Activated CD8-positive, alpha-beta T cell treated with anti-CD3 and anti-CD28 coated beads, Interleukin-2, amount 10 ng/mL, durations not matched to agents 7 days and 5 days (primary cell): ENCODE data around the gene SAMMSON. TPM values are rescaled to one million over a fixed set of nuclear protein-coding genes. Genes with fewer than 3 reads are reported as not detected.

Experiments used
- ATAC-seq: fragments of 150-1000 bp; cut with Tn5 transposase; one replicate; pipeline ENCODE4 v1.10.0; 2021; ENCODE audit warnings: moderate library complexity
- CTCF ChIA-PET: fragments of 350-600 bp; sonication (Branson Sonifier 250); formaldehyde crosslinking; loops from one replicate; lab custom pipeline; 2021; ENCODE audit warnings: antibody characterized with exemption; lab: Charles Lee
- POLR2A ChIA-PET: fragments of 350-600 bp; sonication (Branson Sonifier 250); formaldehyde crosslinking; loops from one replicate; lab custom pipeline; 2021; ENCODE audit warnings: antibody characterized with exemption; lab: Charles Lee
- DNase-seq: peaks from one replicate; pipeline ENCODE4 v3.0.0-alpha.2; 2020
- H3K27ac Mint-ChIP-seq: one replicate; pipeline ENCODE4 v1.8.0; 2021; ENCODE audit warnings: mild to moderate bottlenecking, mixed read lengths
- H3K27me3 Mint-ChIP-seq: one replicate; pipeline ENCODE4 v1.8.0; 2021; ENCODE audit warnings: low read depth, mixed read lengths
- H3K36me3 Mint-ChIP-seq: one replicate; pipeline ENCODE4 v1.8.0; 2021; ENCODE audit warnings: low read depth, mixed read lengths
- H3K4me1 Mint-ChIP-seq: one replicate; pipeline ENCODE4 v1.8.0; 2021; ENCODE audit warnings: low read depth, mixed read lengths
- H3K4me3 Mint-ChIP-seq: one replicate; pipeline ENCODE4 v1.8.0; 2021; ENCODE audit warnings: mild to moderate bottlenecking, mixed read lengths
- H3K9me3 Mint-ChIP-seq: one replicate; pipeline ENCODE4 v1.8.0; 2022; ENCODE audit warnings: mixed read lengths; ENCODE audit not compliant: insufficient read depth
- total RNA-seq, 2 experiments: library from RNA; stranded (reverse); gene quantifications; one replicate each; pipeline ENCODE4 v1.2.3, GENCODE V29; 2021

SAMMSON gene
- total RNA-seq, result not detected

- Mint-ChIP-seq H3K27ac (no peak within 1 kb of the TSS), H3K4me1 (no peaks in the 10 kb centered on the region), H3K9me3 (no peaks in the 10 kb centered on the region), H3K27me3 (no peaks in the 10 kb centered on the region), H3K4me3 (no peak within 1 kb of the TSS), H3K36me3 (no peaks in the 10 kb centered on the region)
- CTCF ChIA-PET, result no interaction called here
- ATAC-seq (no peak), DNase-seq (no peak)
- POLR2A ChIA-PET, result no interaction called here
Observed at GRCh38 chr3:69999140-70000027, at the start of gene SAMMSON. TSS of gene SAMMSON (plus strand) at chr3:69999733.

GRCh38 chr3:69951616-69952015, 47.9 kb upstream of the SAMMSON start:
- Mint-ChIP-seq H3K27ac (no peak overlapping the region), H3K9me3 (no peaks in the 10 kb centered on the region), H3K4me3 (no peak overlapping the region), H3K4me1 (no peaks in the 10 kb centered on the region), H3K27me3 (no peaks in the 10 kb centered on the region), H3K36me3 (no peaks in the 10 kb centered on the region)
- CTCF ChIA-PET, result no interaction called here
- POLR2A ChIA-PET, result no interaction called here
- no peak for DNase-seq
- ATAC-seq, result no peak

- H3K4me3 Mint-ChIP-seq, result no peak overlapping the region
- no peaks in the 10 kb centered on the region for H3K9me3 Mint-ChIP-seq
- no peak for DNase-seq
- H3K27ac Mint-ChIP-seq, result no peak overlapping the region
- no peak for ATAC-seq
- no peaks in the 10 kb centered on the region for H3K36me3 Mint-ChIP-seq
- no peaks in the 10 kb centered on the region for H3K27me3 Mint-ChIP-seq
- H3K4me1 Mint-ChIP-seq, result no peaks in the 10 kb centered on the region
- ChIA-PET CTCF (no interaction called here), POLR2A (no interaction called here)
Observed at GRCh38 chr3:69959581-69959980, 40.0 kb upstream of the SAMMSON start.

GRCh38 chr3:69961706-69962439, 37.7 kb upstream of the SAMMSON start:
- DNase-seq, result no peak
- H3K36me3 Mint-ChIP-seq, result no peaks in the 10 kb centered on the region
- ATAC-seq, result no peak
- no peak overlapping the region for H3K27ac Mint-ChIP-seq
- no peaks in the 10 kb centered on the region for H3K27me3 Mint-ChIP-seq
- H3K9me3 Mint-ChIP-seq, result no peaks in the 10 kb centered on the region
- H3K4me1 Mint-ChIP-seq, result no peaks in the 10 kb centered on the region
- CTCF ChIA-PET, result no interaction called here
- POLR2A ChIA-PET, result no interaction called here
- H3K4me3 Mint-ChIP-seq, result no peak overlapping the region

- Mint-ChIP-seq H3K4me3 (no peak overlapping the region), H3K27me3 (no peaks in the 10 kb centered on the region), H3K36me3 (no peaks in the 10 kb centered on the region), H3K4me1 (no peaks in the 10 kb centered on the region), H3K9me3 (no peaks in the 10 kb centered on the region), H3K27ac (no peak overlapping the region)
- DNase-seq (no peak), ATAC-seq (no peak)
- ChIA-PET POLR2A (no interaction called here), CTCF (no interaction called here)
Observed at GRCh38 chr3:69963643-69964042, 35.9 kb upstream of the SAMMSON start.

- ChIA-PET CTCF (no interaction called here), POLR2A (no interaction called here)
- Mint-ChIP-seq H3K27me3 (no peaks in the 10 kb centered on the region), H3K4me1 (no peaks in the 10 kb centered on the region), H3K4me3 (no peak overlapping the region), H3K9me3 (no peaks in the 10 kb centered on the region), H3K36me3 (no peaks in the 10 kb centered on the region), H3K27ac (no peak overlapping the region)
- ATAC-seq (no peak), DNase-seq (no peak)
Observed at GRCh38 chr3:69967156-69967555, 32.4 kb upstream of the SAMMSON start.

GRCh38 chr3:69970827-69971226, 28.7 kb upstream of the SAMMSON start:
- POLR2A ChIA-PET, result no interaction called here
- no peaks in the 10 kb centered on the region for H3K9me3 Mint-ChIP-seq
- H3K36me3 Mint-ChIP-seq, result no peaks in the 10 kb centered on the region
- H3K4me3 Mint-ChIP-seq, result no peak overlapping the region
- DNase-seq, result no peak
- CTCF ChIA-PET, result no interaction called here
- no peak overlapping the region for H3K27ac Mint-ChIP-seq
- no peaks in the 10 kb centered on the region for H3K4me1 Mint-ChIP-seq
- no peaks in the 10 kb centered on the region for H3K27me3 Mint-ChIP-seq
- ATAC-seq, result no peak

- H3K4me1 Mint-ChIP-seq, result no peaks in the 10 kb centered on the region
- ATAC-seq, result no peak
- H3K27ac Mint-ChIP-seq, result no peak overlapping the region
- no peak for DNase-seq
- ChIA-PET CTCF (no interaction called here), POLR2A (no interaction called here)
- H3K36me3 Mint-ChIP-seq, result no peaks in the 10 kb centered on the region
- H3K4me3 Mint-ChIP-seq, result no peak overlapping the region
- H3K9me3 Mint-ChIP-seq, result no peaks in the 10 kb centered on the region
- H3K27me3 Mint-ChIP-seq, result no peaks in the 10 kb centered on the region
Observed at GRCh38 chr3:69972672-69973071, 26.9 kb upstream of the SAMMSON start.

- ChIA-PET POLR2A (no interaction called here), CTCF (no interaction called here)
- H3K27ac Mint-ChIP-seq, result no peak overlapping the region
- no peaks in the 10 kb centered on the region for H3K4me1 Mint-ChIP-seq
- no peaks in the 10 kb centered on the region for H3K36me3 Mint-ChIP-seq
- no peak overlapping the region for H3K4me3 Mint-ChIP-seq
- DNase-seq, result no peak
- H3K27me3 Mint-ChIP-seq, result no peaks in the 10 kb centered on the region
- H3K9me3 Mint-ChIP-seq, result no peaks in the 10 kb centered on the region
- no peak for ATAC-seq
Observed at GRCh38 chr3:69976021-69976420, 23.5 kb upstream of the SAMMSON start.

- no peak for ATAC-seq
- no peak overlapping the region for H3K27ac Mint-ChIP-seq
- CTCF ChIA-PET, result no interaction called here
- no peak overlapping the region for H3K4me3 Mint-ChIP-seq
- POLR2A ChIA-PET, result no interaction called here
- no peaks in the 10 kb centered on the region for H3K9me3 Mint-ChIP-seq
- no peaks in the 10 kb centered on the region for H3K4me1 Mint-ChIP-seq
- no peaks in the 10 kb centered on the region for H3K27me3 Mint-ChIP-seq
- no peak for DNase-seq
- H3K36me3 Mint-ChIP-seq, result no peaks in the 10 kb centered on the region
Observed at GRCh38 chr3:69983546-69984265, 15.8 kb upstream of the SAMMSON start.

GRCh38 chr3:69985266-69985665, 14.3 kb upstream of the SAMMSON start:
- no peaks in the 10 kb centered on the region for H3K27me3 Mint-ChIP-seq
- ChIA-PET CTCF (no interaction called here), POLR2A (no interaction called here)

GRCh38 chr3:69986419-69986818, 13.1 kb upstream of the SAMMSON start:
- H3K27me3 Mint-ChIP-seq, result no peaks in the 10 kb centered on the region
- ChIA-PET CTCF (no interaction called here), POLR2A (no interaction called here)
- no peak for ATAC-seq
- no peaks in the 10 kb centered on the region for H3K9me3 Mint-ChIP-seq
- no peak overlapping the region for H3K4me3 Mint-ChIP-seq
- no peak overlapping the region for H3K27ac Mint-ChIP-seq
- H3K4me1 Mint-ChIP-seq, result no peaks in the 10 kb centered on the region
- no peaks in the 10 kb centered on the region for H3K36me3 Mint-ChIP-seq
- DNase-seq, result no peak

More at GRCh38 chr3:69985266-69985665, 14.3 kb upstream of the SAMMSON start:
- ATAC-seq, result no peak
- H3K36me3 Mint-ChIP-seq, result no peaks in the 10 kb centered on the region
- H3K4me3 Mint-ChIP-seq, result no peak overlapping the region
- H3K4me1 Mint-ChIP-seq, result no peaks in the 10 kb centered on the region
- DNase-seq, result no peak
- no peaks in the 10 kb centered on the region for H3K9me3 Mint-ChIP-seq
- no peak overlapping the region for H3K27ac Mint-ChIP-seq
